HK-2 (cell line): Measurements from ENCODE around the gene LITAF.
"Not testable (repeated sequence)": the region's sequence is repeated elsewhere in the genome, so short reads cannot be mapped to it uniquely, and the experiment has no call there.

Source experiments
- DNase-seq: peaks from one replicate; pipeline ENCODE4 v3.0.0-alpha.2; 2018; ENCODE audit not compliant: unreplicated experiment

The LITAF gene

DNA sequence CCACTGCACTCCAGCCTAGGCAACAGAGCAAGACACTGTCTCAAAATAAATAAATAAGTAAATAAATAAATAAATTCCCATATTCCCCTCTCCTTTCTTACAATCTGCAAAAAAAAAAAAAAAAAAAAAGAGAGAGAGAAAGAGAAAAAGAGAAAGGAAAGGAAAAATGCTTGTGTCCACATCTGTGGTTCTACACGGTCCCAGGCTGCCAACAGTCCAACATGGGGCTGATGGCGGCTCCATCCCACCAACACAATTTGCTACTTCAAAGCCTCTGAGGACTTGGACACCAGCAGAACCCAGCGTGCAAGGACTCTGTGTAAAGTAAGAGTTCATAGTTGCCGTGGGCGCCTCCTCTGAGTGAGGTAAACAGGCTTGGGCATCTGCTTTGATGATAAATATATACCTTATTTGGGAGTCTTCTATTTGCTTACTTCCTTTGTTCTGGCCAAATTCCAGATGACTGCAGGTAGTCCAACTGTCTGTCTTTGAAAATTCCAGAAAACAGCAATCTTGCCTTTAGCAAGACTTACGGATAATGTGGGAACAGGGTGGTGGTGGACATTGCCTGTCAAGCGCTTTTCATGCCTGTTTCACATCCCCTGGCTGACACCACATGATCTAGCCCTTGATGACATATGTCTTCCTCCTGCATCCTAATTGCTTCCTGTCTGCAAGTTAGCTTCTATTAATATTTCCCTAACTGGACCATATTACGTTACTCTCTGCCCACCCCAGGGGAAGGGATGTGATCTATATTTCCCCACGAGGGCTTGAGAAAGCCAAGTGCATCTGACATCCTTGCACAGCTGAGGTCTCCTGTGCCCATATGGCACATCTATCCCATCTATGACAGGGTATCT is 10.1 kb downstream of the LITAF start:
- no peak for DNase-seq

DNA sequence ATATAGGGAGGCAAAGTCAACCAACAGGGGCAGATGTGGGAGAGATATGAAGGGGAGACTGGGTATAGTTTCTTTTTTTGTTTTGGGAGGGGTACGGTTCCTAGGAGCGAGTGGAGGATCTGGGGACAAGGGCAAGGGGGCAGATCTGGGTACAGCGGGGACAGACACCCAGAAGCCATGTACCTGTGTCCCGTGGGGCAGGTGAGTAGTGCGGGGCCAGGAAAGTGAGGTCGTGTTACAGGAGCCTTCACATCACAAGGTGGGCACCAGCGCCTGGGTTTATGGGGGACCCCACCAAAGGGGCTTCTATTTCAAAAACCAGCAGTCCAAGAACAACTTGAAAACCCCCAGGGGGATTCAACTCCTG is 11.5 kb downstream of the LITAF start:
- no peak for DNase-seq

DNA sequence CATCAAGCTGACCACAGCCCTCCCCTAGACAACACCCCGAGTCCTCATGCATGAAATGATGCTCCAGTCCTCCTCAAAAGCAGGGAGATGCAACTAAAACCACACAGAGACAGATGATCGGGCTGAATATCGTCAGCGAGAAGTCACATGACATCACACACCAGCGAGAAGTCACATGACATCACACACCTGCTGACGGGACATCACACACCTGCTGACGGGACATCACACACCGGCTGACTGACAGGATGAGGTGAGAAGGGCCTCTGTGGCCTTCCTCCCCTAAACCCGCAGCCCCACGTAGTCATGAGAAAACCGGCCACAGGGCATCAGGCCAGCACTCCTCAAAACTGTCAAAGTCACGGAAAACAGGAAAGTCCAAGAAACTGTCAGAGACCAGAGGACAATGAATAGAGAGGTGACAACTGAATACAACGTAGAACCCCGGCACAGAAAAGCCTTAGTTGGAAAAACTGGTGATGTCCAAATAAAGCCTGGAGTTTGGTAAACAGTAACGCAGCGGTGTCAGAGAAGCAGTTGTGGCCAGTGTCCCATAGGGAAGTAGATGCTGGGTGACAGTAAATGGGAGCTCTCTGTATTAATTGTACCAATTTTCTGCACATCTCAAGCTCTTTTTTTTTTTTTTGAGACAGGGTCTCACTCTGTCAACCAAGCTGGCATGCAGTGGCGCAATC is 14.3 kb downstream of the LITAF start:
- no peak for DNase-seq

DNA sequence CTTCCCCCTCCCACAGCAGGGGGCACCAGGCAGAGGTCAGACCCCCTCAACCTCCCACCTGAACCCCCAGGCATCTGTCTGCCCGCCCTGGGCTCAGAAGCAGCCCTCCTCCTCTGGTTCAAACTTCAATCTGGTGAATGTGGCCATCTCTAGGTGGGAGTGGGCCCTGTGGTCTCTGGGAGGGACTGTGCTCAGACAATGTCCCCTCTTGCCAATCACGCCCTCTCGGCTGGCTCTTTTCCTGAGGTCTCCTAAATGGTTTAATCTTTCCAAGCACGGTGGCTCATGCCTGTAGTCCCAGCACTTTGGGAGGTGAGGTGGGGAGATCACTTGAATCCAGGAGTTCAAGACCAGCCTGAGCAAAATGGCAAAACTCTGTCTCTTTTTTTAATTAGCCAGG is 15.2 kb downstream of the LITAF start:
- DNase-seq: no peak

DNA sequence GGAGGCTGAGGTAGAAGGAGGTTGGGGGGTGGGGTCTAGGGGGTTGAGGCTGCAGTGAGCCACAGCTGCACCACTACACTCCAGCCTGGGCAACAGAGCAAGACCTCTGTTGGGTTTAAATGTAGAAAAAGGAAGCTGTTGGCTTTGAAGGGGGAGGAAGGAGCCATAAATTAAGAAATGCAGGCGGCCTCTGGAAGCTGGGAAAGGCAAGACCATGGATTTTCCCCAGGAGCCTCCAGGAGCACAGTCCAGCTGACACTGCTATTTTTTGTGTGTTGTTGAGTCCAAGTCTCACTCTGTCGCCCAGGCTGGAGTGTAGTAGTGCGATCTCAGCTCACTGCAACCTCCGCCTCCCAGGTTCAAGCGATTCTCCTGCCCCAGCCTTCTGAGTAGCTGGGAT is 15.9 kb downstream of the LITAF start:
- no peak for DNase-seq

DNA sequence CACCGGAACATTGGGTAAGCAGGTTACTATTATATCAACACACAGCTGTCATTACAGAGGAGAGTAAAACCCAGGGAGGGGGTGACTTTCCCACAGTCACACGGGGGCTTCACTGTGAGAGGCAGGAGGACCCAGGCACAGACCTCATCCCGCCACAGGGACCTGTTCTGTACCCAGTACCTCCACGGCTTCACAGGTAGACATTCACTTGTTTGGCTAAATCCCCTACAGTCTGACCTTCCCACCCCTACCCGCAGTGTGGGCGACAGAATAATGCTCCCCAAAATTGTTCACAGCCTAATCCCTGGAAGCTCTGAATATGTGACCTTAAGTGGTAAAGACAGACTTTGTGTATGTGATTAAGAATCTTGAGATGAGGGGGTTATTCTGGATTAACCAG is 16.5 kb downstream of the LITAF start:
- DNase-seq: no peak

DNA sequence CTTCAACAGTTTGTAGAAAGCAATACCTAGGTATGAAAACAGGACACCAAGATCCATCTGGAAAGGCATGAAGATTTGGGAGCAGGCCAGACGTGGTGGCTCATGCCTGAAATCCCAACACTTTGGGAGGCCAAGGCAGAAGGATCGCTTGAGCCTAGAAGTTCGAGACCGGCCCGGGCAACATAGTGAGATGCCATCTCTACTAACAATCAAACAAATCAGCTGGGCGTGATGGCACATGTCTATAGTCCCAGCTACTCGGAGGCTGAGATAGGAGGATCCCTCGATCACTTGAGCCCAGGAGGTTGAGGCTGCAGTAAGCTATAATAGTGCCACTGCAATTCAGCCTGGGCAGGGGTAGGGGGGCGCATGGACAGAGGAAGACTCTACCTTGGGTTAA is 20.3 kb downstream of the LITAF start:
- DNase-seq: no peak

DNA sequence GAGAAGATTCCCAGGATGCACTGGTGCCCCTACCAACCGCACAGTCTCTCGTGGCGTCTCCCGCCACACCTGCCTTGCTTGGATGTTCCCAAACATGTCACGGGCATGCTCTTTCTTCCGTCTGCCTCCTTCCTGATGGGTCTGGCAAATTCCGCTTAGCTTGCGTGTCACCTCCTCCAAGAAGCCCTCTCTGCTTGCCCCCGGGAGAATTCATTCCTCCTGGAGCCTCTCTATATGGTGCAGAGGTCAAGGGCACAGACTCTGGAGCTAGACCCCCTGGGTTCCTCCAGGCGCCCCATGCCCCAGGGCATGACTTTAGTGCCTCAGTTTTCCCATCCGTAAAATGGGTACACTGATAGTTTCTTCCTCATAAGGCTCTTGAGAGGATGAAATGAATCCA is 21.1 kb downstream of the LITAF start:
- no peak for DNase-seq

DNA sequence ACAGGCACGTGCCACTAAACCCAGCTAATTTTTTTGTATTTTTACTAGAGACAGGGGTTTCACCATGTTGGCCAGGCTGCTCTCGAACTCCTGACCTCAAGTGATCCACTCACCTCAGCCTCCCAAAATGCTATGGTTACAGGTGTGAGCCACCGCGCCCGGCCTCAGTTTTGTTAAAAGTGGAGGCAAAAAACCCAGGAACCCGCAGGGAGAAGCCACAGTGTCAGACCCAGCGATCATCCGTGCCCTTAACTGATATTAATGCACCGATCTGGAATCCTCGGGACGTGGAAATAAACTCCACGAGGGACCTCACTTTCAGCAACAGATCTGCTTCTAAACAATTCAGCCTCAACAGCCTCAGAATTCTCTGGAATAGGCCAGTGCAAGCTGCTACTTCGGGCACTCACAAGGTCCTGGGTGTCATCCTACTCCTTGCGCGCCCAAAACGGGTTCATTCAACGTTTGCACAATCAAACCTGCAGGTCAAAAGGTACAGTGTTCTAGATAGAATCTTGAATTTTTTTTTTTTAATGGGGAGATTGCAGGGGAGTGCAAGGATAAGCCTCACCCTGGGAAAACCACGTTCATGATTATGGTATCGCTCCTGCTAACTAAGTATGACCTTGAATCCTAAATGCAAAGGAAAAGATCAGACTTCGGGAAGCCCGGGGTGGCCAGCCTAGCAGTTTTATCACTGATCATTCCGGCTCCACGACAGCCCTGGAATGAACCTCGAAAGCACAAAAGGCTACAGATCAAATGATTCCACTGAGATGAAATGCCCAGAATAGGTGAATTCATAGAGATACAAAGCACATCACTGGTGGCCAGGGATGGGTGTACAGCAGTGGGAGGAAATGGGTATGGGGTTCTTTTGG is 22.4 kb downstream of the LITAF start:
- DNase-seq: no peak

DNA sequence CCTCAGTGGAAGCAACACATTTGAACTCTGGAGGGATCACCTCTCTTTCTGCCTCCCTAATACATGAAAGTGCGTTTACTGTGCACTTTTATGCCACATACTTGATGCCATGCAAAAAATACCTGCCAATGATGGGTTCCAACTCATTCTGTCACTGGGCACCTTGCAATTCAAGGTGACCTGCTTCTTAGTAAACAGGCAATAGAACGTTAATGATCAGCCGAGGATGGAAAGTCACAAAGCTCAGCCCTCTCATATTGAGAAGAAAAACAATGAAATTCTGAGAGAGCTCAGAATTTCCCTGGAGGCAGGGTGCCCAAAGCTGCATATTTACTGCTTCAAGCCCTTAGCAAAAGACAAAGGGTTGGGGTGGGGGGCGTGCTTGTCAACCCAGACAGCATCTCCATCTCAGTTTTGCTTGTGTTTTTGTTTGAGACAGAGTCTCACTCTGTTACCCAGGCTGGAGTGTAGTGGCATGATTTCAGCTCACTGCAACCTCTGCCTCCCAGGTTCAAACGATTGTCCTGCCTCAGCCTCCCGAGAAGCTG is 23.2 kb downstream of the LITAF start:
- no peak for DNase-seq

DNA sequence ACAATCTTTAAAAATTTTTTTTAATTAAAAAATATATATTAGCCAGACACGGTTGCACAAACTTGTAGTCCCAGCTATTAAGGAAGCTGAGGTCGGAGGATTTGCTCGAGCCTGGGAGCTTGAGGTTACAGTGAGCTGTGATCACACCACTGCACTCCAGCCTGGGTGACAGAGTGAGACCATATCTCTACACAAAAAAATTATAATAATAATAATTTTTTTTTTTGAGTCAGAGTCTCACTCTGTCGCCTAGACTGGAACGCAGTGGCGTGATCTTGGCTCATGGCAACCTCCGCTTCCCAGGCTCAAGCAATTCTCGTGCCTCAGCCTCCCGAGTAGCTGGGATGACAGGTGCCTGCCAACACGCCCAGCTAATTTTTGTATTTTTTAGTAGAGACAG is 23.8 kb downstream of the LITAF start:
- DNase-seq: no peak

DNA sequence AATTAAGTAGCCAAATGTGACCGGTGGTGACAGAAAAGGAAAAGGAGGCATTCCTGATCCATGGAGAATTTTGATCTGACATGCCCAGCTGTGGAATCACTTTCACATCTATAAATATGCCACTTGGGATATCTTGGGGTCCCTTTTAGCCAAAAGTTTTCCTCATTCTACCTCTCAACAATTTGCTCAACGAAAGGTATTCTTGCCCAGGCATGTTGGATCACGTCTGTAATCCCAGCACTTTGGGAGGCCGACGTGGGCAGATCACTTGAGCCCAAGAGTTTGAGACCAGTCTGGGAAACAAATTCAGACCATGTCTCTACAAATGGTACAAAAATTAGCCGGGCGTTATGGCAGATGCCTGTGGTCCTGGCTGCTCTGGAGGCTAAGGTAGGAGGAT is 24.3 kb downstream of the LITAF start:
- no peak for DNase-seq

DNA sequence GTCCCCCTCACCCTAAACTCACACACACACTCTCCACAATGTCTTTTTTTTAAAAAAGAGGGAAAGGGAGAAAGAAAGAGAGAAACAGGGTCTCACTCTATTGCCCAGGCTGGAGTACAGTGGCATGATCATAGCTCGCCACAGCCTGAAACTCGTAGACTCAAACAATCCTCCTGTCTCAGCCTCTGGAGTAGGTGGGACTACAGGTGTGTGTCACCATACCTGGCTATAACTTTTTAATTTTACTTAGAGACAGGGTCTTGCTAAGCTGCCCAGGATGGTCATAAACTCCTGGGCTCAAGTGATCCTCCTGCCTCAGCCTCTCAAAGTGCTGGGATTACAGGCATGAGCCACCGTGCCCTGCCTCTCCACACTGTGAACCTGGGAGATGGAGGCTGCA is 24.9 kb downstream of the LITAF start:
- DNase-seq: no peak

DNA sequence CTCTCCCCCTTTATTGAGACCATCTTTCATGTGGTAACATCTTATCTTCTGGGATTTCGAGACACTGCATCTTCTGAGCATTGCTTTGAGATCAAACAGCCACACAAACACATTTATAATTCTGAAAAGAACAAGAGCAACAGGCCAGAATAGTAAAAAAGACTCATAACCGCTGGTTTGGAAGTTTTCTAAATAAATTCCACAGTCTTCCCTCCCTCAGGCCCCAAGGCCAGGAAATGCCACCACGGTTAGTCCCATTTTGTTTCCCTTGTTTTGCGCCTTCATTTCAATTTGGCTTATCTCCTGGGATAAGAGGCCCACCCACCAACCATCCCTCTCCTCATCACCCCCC is 25.3 kb downstream of the LITAF start:
- DNase-seq: no peak

DNA sequence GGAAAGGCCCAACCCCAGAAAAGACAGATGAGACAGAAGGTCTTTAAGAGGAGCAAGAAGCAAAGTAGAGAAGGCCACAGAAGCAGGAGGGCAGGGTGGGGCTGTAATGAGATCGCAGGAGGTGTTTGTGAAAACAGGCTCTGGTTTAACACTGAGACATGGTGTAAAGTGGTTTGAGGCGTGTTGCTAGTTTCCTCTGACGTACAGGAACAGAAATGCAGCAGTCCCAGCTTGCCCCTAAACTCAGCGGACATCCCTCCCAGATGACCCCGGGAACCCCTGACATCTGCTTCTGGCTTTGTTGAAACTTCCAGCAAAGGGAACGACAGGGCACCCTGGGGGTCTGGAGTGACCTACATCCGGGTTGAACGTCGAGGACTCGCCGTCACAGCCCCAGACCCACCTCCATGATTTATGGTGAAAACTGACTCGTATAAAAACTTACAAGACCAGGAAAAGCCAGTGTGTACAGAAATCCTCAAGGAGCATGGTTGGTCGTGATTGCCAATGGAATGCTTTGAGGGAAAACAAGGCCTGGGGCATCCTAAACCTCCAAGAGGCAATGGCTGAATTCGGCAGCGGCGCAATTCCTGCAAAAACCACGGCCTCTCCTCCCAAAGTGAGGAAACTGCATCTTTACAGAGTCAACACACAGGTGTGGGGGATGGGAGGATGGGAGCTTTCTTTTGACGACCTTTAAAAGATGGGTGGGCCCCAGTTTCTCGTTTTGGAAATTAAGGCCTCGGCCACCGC is 25.8 kb downstream of the LITAF start:
- no peak for DNase-seq

DNA sequence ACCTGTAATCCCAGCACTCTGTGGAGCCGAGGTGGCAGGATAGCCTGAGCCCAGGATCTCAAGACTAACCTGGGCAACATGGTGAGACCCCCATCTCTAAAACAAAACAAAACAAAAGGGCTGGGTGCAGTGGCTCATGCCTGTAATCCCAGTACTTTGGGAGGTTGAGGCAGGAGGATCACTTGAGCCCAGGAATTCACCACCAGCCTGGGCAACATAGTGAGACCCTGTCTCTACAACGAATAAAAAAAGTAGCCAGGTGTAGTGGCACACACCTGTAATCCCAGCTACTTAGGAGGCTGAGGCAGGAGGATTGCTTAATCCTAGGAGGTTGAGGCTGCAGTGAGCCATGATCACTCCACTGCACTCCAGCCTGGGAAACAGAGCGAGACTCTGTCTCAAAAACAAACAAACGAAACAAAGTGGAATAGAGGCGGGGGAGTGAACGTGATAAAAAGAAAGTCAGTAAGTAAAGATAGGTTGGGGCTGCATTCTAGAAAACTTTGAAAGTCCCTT is 28.4 kb downstream of the LITAF start:
- DNase-seq: not testable (repeated sequence)

DNA sequence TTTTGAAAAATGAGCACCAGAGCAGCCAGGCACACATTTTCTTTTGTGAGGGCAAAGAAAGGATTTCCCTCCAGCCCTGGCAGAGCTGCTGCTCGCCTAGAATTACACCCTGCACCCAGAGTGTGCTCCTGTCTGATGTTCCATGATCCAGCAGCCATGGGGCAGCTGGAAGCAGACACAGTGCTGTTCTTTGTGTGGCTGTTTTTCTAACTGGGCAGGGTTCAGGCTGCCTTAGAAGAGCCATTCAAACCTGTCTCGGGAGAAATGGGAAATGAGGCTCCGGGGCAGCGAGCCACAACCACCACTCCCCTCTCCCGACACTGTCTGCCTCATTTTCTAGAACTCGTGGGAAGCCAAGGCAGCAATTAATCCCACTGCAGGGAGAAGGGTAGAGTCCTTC is 28.9 kb downstream of the LITAF start:
- no peak for DNase-seq

DNA sequence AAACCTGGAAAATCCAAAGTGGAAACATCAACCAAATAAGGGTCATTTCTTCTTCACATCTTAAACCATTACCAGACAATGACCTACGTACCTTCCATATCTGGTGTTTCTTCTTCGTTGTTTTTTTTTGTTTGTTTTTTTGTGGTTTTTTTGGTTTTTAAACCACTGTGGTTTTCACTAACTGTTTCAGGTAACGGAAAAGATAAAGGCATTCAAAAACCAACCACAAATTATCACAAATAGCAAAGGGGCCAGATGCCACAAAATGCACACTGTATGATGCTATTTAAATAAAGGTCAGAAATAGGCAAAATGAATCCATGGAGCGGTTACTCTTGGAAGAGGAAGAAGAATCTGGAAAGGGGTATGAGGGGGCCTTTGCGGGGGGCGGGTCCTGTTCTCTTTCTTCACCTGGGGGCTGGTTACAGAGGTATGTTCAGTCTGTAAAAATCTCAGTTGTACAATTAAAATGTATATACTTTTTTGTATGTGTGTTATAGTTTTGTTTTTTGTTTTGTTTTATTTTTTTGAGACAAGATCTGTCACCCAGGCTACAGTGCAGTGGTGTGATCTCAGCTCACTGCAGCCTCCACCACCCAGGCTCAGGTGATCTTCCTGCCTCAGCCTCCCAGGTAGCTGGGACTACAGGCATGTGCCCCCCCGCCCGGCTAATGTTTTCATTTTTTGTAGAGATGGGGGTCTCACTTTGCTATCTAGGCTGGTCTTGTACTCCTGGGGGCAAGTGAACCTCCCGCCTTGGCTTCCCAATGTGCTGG is 29.6 kb downstream of the LITAF start:
- no peak for DNase-seq

DNA sequence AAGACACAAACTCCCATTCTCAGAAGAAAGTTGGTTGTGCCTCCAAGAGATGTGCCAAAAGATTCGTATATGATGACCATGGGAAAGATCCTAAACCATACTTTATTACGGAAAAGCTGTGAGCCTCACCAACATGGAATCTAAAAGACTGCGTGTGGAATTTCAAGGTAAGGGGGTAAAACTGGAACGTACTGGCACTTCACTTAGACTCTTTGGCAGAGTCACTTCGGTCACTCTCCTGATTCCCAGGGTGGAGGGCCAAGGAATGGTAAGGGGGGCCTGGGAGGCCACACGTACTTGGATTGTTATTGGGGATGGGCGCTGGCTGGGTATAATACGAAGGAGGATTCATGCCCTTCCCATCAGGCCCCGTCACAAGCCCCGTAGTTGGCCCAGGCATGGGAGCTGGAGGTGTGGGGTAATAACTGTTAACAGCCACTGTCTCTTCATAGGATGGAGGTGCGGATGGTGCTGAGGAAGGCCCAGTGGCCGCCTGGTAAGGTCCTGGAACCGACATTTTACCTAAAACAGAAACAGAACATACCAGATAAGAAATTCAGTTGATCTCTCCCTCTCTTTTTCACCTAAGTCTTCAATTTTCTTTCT is 30.4 kb downstream of the LITAF start:
- DNase-seq: no peak

DNA sequence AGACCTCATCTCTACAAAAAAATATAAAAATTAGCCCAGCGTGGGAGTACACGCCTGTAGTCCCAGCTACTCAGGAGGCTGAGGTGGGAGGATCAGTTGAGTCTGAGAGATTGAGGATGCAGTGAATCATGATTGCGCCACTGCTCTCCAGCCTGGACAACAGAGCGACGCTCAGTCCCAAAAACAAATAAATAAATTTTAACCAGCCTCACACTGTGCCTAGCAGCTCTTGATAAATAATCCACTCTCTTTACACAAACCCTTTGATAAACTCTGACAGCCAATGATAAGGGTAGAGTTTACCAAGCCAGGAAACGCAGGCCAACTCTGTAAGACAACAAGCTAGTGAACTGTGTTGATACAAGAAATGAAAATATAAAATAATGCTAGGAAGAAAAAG is 32.7 kb downstream of the LITAF start:
- DNase-seq: no peak
